Activated CD4-positive, alpha-beta T cell treated with anti-CD3 and anti-CD28 coated beads for 36 hours (primary cell): ENCODE results near the gene VPS13D. TPM values are rescaled to one million over a fixed set of nuclear protein-coding genes. Genes with fewer than 3 reads are reported as not detected.
A peak's percentile ranks its signal among the peaks of the same experiment; 100 is the strongest.

Experiments
- ATAC-seq: fragments of 200-7000 bp; cut with Tn5 transposase; one replicate; pipeline ENCODE4 v1.10.0; 2021; ENCODE audit warnings: mild to moderate bottlenecking, moderate library complexity
- CTCF ChIA-PET: fragments of 350-600 bp; sonication (Branson Sonifier 250); formaldehyde crosslinking; loops from one replicate; lab custom pipeline; 2021; ENCODE audit warnings: antibody characterized with exemption; lab: Charles Lee
- POLR2A ChIA-PET: fragments of 350-600 bp; sonication (Branson Sonifier 250); formaldehyde crosslinking; loops from one replicate; lab custom pipeline; 2021; ENCODE audit warnings: antibody characterized with exemption, inconsistent platforms; lab: Charles Lee
- DNase-seq: peaks from one replicate; pipeline ENCODE4 v3.0.0-alpha.2; 2020
- H3K27ac Mint-ChIP-seq: one replicate; pipeline ENCODE4 v1.8.0; 2021; ENCODE audit warnings: mixed read lengths
- H3K27me3 Mint-ChIP-seq: one replicate; pipeline ENCODE4 v1.8.0; 2021; ENCODE audit warnings: mixed read lengths
- H3K36me3 Mint-ChIP-seq: one replicate; pipeline ENCODE4 v1.8.0; 2021; ENCODE audit warnings: low read depth, mixed read lengths
- H3K4me1 Mint-ChIP-seq: one replicate; pipeline ENCODE4 v1.8.0; 2021; ENCODE audit warnings: mixed read lengths
- H3K4me3 Mint-ChIP-seq: one replicate; pipeline ENCODE4 v1.8.0; 2021; ENCODE audit warnings: mild to moderate bottlenecking, moderate library complexity, mixed read lengths
- H3K9me3 Mint-ChIP-seq: one replicate; pipeline ENCODE4 v1.8.0; 2021; ENCODE audit warnings: low read depth, mixed read lengths
- intact Hi-C, 2 experiments: fragments of 100-400 bp; cut with DNase I in 1 of 2; cut with micrococcal nuclease in 1 of 2; formaldehyde crosslinking; loops; one replicate each; pipeline versions ENCODE4 v1.14.2 to v1.15.1; 2022 to 2024; cut with DNase I, micrococcal nuclease
- total RNA-seq, 2 experiments: library from RNA; stranded (reverse); gene quantifications; one replicate each; pipeline ENCODE4 v1.2.3, GENCODE V29; 2021

VPS13D gene
- total RNA-seq, 2 experiments from 2014 or later = 20.6 to 22.9 TPM

DNA sequence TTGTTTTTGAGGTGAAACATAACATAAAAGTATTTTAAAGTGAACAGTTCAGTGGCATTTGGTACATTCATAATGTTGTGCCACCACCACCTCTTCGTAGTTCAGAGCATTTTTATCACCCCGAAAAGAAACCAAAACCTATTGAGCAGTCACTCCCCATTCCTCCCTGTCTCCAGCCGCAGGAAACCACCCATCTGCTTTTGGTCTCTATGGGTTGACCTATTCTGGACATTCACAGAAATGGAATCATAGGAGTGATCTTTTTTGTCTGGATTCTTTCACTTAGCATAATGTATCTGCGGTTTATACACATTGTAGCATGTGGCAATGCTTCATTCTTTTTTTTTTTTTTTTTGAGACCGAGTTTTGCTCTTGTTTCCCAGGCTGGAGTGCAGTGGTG, 141.2 kb downstream of the VPS13D start:
- ChIA-PET CTCF (interaction anchor here (2.2 kb wide), 1 partner anchor 10 kb away, joined by 7 read pairs; no protein-coding TSS in a partner anchor), POLR2A (no interaction called here)
- intact Hi-C loops = no loop called here
- ATAC-seq (no peak), DNase-seq (no peak)
- H3K4me3 Mint-ChIP-seq = no peak overlapping the region
- H3K4me1 Mint-ChIP-seq = peaks cover 7% of the 10 kb centered on the region
- peaks cover 31% of the 10 kb centered on the region for H3K36me3 Mint-ChIP-seq
- H3K27me3 Mint-ChIP-seq = no peaks in the 10 kb centered on the region
- no peaks in the 10 kb centered on the region for H3K9me3 Mint-ChIP-seq
- no peak overlapping the region for H3K27ac Mint-ChIP-seq

DNA sequence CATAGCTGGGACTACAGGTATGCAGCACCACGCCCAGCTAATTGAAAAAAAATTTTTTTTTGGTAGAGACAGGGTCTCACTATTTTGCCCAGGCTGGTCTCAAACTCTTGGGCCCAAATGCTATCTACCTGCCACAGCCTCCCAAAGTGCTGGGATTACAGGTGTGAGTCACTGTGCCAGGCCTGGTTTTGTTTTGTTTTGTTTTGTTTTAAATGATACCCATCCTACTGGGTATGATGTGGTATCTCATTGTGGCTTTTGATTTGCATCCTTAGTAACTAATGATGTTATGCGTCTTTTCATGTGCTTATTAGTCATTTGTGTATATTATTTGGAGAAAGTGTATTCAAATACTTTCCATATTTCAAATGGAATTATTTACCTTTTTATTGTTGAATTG, 142.3 kb downstream of the VPS13D start:
- ChIA-PET POLR2A (no interaction called here), CTCF (interaction anchor here (0.7 kb wide), 1 partner anchor 83 kb away, joined by 4 read pairs; no protein-coding TSS in a partner anchor)
- ATAC-seq (peak; percentile 49), DNase-seq (peak; percentile 13)
- intact Hi-C loops = no loop called here
- peaks cover 7% of the 10 kb centered on the region for H3K4me1 Mint-ChIP-seq
- no peaks in the 10 kb centered on the region for H3K9me3 Mint-ChIP-seq
- H3K27me3 Mint-ChIP-seq = no peaks in the 10 kb centered on the region
- peaks cover 34% of the 10 kb centered on the region for H3K36me3 Mint-ChIP-seq
- H3K27ac Mint-ChIP-seq = no peak overlapping the region
- H3K4me3 Mint-ChIP-seq = no peak overlapping the region

DNA sequence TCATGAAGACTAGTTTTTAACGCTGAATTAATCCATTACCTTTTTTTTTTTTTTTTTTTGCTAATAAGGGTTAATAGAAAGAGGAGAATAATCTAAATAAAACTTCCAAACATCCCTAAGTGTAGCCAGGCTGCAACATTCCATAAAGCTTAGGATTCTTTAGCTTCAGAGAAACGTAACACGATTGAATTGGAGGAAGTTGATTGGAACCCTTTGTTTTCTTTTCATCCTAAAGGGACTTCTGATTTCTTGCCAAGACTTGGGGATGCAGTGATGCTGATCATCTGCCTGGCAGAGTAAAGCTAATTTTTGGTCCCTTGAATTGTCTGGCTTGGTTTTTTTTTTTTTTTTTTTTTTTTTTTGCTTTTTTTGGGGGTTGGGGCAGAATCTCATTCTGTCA, 142.9 kb downstream of the VPS13D start:
- Mint-ChIP-seq H3K4me1 (peaks cover 7% of the 10 kb centered on the region), H3K27me3 (no peaks in the 10 kb centered on the region)
- POLR2A ChIA-PET = no interaction called here

DNA sequence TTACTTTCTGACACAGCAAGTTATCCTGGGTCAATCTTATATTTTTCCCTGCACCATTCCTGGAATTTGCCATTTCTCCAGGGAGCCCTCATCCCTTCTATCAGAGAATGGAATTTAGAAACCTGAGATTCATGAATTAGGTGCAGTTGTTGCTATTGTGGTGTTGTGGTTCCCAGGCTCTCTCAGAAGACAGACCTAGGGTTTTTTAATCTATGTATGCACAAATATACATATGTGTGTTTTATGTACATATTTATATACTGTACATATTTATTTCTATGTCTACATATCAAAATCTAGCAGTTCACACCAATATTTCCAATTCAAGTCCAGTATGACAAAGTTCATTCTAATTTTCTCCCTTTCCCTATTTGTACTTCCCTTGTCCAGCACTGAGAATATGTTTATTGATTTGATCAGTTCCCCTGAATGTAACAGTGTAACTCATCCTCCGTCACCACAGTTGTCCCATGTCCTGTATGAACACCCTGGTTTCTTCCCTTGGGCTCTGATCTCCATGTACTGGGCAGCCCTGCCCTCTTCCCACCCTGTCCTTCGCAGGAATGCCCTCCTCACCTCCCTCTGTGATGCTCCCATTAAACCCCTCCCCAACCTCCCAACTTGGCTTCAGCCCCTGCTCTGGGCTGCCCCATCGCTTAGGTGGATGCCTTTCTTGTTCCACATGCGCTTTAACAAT, 145.5 kb downstream of the VPS13D start:
- POLR2A ChIA-PET = no interaction called here
- CTCF ChIA-PET = no interaction called here
- H3K9me3 Mint-ChIP-seq = no peaks in the 10 kb centered on the region
- H3K27ac Mint-ChIP-seq = no peak overlapping the region
- intact Hi-C loops = no loop called here
- peaks cover 7% of the 10 kb centered on the region for H3K4me1 Mint-ChIP-seq
- H3K27me3 Mint-ChIP-seq = no peaks in the 10 kb centered on the region
- no peak overlapping the region for H3K4me3 Mint-ChIP-seq
- ATAC-seq (no peak), DNase-seq (no peak)
- H3K36me3 Mint-ChIP-seq = peaks cover 36% of the 10 kb centered on the region

More for the DNA sequence above, 142.9 kb downstream of the VPS13D start:
- peaks cover 35% of the 10 kb centered on the region for H3K36me3 Mint-ChIP-seq
- H3K9me3 Mint-ChIP-seq = no peaks in the 10 kb centered on the region
- DNase-seq (no peak), ATAC-seq (no peak)
- no peak overlapping the region for H3K27ac Mint-ChIP-seq
- H3K4me3 Mint-ChIP-seq = no peak overlapping the region
- CTCF ChIA-PET = interaction anchor here (0.7 kb wide), 1 partner anchor 84 kb away, joined by 4 read pairs; no protein-coding TSS in a partner anchor
- intact Hi-C loops = no loop called here

DNA sequence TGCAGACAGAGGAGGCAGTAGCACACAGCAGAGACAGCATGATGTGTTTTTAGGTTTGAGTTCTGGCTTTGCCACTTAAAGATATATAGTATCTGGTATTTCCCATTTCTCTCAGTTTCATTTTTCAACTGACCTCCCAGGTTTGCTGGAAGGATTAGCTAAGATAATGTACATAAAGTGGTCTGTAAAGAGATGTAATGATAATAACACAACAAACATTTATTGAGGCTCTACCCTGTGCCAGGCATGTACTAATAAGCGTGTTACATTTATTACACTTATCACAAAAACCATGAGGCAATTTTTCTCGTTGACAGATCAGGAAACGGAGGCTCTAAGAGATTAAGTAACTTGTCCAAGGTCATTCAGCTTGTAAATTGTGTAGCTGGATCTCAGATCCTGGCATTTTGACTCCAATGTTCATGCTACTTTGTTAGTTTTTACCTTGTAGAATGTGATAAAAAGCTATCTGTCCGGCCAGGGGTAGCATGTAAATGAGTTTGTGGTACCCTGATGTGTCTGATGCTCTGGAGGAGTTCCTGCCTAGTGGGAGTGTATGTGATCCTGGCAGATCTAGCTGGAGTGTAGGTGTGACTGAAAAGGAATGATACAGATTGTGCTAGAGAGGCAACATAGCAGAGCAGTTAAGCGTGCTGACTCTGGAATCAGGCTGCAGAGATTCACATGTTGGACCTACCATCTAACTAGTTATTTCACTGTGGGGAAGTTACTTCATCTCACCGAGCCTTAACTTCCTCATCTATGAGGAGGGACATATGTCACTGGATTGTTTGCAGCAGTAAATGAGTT, 146.6 kb downstream of the VPS13D start:
- DNase-seq = no peak
- Mint-ChIP-seq H3K36me3 (peaks cover 32% of the 10 kb centered on the region), H3K27me3 (no peaks in the 10 kb centered on the region), H3K27ac (no peak overlapping the region), H3K9me3 (no peaks in the 10 kb centered on the region), H3K4me3 (no peak overlapping the region), H3K4me1 (peaks cover 6% of the 10 kb centered on the region)
- CTCF ChIA-PET = interaction anchor here (0.6 kb wide), 2 partner anchors 9 to 235 kb away, joined by 3 read pairs; no protein-coding TSS in a partner anchor
- intact Hi-C loops = no loop called here
- POLR2A ChIA-PET = no interaction called here
- ATAC-seq = no peak

DNA sequence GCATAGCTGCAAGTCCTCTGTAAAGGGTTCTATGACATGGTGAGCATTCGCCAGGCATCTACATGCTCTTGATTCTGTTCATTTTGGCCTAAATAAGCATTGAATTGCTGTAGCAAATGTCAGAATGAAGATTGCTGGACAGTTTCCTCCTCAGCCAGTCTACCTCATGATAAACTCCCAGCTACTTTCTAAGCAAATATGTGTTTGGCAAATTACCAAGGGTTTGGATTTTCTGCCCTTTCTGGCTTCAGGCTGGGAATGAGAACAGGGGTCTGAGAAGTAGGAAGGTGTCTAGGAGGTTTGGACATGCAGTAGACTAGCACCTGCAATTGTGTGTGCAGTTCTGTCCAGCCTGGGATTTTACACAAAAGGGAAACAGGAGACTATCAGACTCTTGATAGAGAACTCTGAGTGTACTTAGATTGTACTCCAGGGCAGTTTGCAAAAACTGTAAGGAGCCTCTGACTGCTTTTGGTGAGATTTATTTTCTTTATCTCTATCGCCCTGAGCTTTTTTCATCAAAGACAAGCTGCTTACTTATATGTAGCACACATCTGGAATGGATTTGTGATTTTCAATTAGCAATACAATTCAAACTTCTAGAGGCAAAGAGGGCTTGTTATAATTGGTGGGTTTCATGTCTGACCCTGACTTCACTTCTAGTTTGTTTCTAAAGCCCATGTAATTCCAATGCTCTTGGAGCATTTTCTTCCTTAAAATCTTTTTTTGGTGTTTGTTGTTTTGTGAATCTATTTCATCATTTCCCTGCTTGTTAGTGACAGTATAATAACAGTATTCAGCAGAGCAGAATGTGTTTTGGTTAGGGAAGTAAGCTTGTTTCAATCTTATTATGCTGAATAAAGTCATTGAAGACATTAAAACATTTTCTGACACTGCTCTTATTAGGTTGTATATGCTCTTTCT, 150.8 kb downstream of the VPS13D start:
- Mint-ChIP-seq H3K27me3 (no peaks in the 10 kb centered on the region), H3K9me3 (no peaks in the 10 kb centered on the region), H3K27ac (no peak overlapping the region), H3K36me3 (peaks cover 45% of the 10 kb centered on the region), H3K4me1 (peaks cover 30% of the 10 kb centered on the region), H3K4me3 (no peak overlapping the region)
- intact Hi-C loops = no loop called here
- ChIA-PET CTCF (interaction anchor here (0.6 to 2.0 kb wide), 3 partner anchors 11 to 272 kb away, joined by 3 to 7 read pairs (median 4); no protein-coding TSS in a partner anchor), POLR2A (no interaction called here)
- no peak for DNase-seq
- ATAC-seq = no peak

DNA sequence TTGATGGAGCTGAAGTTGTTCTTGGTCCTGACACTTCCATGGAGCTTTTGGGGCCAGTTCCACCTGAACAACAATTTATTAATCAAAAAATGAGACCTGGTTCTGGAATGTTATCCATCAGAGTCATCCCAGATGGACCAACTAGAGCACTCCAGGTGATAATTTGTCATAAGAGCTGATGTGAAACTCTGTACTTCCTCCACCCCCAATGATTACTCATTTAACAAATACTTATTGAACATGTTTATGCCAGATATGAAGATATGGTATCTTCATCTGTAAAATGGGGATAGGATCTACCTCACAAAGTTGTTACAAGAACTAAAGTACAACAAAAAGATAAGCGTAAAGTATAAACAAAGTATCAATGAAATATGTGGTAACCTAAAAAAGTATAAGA, 153.2 kb downstream of the VPS13D start:
- POLR2A ChIA-PET = no interaction called here
- H3K9me3 Mint-ChIP-seq = peaks cover 8% of the 10 kb centered on the region
- peaks cover 62% of the 10 kb centered on the region for H3K36me3 Mint-ChIP-seq
- CTCF ChIA-PET = interaction anchor here (1.0 to 2.1 kb wide), 2 partner anchors 25 to 258 kb away, joined by 3 to 4 read pairs; no protein-coding TSS in a partner anchor
- ATAC-seq (no peak), DNase-seq (no peak)
- no peak overlapping the region for H3K4me3 Mint-ChIP-seq
- H3K4me1 Mint-ChIP-seq = peaks cover 42% of the 10 kb centered on the region
- intact Hi-C loops = no loop called here
- no peaks in the 10 kb centered on the region for H3K27me3 Mint-ChIP-seq
- no peak overlapping the region for H3K27ac Mint-ChIP-seq

DNA sequence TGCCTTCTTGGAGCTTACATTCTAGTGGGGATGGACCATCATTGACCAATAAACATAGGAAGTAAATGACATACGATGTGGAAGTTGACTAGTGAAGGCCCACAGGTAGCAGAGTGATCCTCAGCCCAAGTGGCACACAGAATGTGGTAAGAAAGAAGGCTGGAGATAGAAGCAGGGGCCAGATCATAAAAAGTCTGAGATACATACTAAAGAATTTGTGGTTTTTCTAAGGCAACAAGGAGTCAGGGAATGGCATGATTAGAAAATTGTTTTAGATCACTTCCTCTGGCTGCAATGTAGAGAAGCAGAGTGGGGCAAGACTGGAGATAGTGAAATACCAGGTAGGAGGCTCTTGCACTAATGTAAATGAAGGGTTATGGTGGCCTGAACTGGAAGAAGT, 154.0 kb downstream of the VPS13D start:
- no peak for DNase-seq
- peaks cover 8% of the 10 kb centered on the region for H3K9me3 Mint-ChIP-seq
- ChIA-PET POLR2A (interaction anchor here (0.6 kb wide), 1 partner anchor 1201 kb away, joined by 3 read pairs; no protein-coding TSS in a partner anchor), CTCF (interaction anchor here (1.4 to 2.1 kb wide), 3 partner anchors 24 to 259 kb away, joined by 4 to 11 read pairs (median 4); partner anchors contain the start of gene DHRS3)
- no peaks in the 10 kb centered on the region for H3K27me3 Mint-ChIP-seq
- no peak for ATAC-seq
- H3K4me1 Mint-ChIP-seq = peaks cover 42% of the 10 kb centered on the region
- H3K4me3 Mint-ChIP-seq = no peak overlapping the region
- no peak overlapping the region for H3K27ac Mint-ChIP-seq
- intact Hi-C loops = loop anchor here in 1 of 2 experiments (2.0 kb wide), 1 partner anchor 51 kb away; no protein-coding TSS in a partner anchor
- H3K36me3 Mint-ChIP-seq = peaks cover 68% of the 10 kb centered on the region

DNA sequence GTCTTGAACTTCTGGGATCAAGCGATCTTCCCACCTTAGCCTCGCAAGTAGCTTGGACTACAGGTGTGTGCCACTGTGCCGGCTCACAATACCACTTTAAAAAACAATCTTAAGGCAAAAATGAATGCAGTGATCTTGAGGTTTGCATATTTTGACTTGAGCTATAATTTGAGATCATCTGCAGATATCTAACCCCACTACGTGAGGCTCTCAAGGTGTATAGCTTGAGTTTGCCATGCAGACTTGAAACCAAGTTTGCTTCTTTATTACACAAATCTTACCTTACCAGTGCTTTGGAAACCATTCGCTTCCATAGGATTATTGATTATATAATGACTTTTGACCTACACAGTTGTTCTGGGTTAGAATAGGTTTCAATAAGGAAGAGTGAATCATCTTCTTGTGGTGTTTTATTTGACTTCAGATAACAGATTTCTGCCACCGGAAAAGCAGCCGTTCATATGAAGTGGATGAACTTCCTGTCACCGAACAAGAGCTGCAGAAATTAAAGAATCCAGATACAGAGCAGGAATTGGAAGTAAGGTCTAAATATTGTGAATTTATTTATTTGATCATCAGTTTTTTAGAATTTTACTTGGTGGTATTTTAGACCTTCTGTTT, 155.1 kb downstream of the VPS13D start:
- intact Hi-C loops = loop anchor here in 1 of 2 experiments (2.0 kb wide), 1 partner anchor 50 kb away; no protein-coding TSS in a partner anchor
- ChIA-PET POLR2A (no interaction called here), CTCF (interaction anchor here (0.6 to 2.1 kb wide), 10 partner anchors 9 to 260 kb away, joined by 3 to 11 read pairs (median 4); partner anchors contain the start of gene DHRS3)
- peaks cover 66% of the 10 kb centered on the region for H3K36me3 Mint-ChIP-seq
- no peaks in the 10 kb centered on the region for H3K27me3 Mint-ChIP-seq
- H3K27ac Mint-ChIP-seq = no peak overlapping the region
- peaks cover 42% of the 10 kb centered on the region for H3K4me1 Mint-ChIP-seq
- peaks cover 8% of the 10 kb centered on the region for H3K9me3 Mint-ChIP-seq
- H3K4me3 Mint-ChIP-seq = no peak overlapping the region
- peak; percentile 35 for DNase-seq
- ATAC-seq = peak; percentile 75

DNA sequence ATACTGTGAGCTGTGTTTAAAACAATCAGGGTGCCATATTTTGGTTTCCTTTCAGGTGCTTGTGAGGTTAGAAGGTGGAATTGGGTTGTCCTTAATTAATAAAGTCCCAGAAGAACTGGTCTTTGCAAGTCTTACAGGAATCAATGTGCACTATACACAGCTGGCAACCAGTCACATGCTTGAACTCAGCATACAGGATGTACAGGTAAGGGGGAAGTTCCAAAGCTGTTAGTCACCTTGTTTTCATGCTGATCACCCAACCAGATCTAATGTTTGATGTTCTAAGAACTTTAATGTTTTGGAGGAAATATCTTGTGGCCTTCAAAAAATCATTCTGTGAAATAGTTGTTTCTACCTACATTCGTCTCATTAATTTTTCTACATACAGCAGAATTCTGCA, 156.3 kb downstream of the VPS13D start:
- Mint-ChIP-seq H3K36me3 (peaks cover 76% of the 10 kb centered on the region), H3K9me3 (peaks cover 8% of the 10 kb centered on the region), H3K4me3 (no peak overlapping the region), H3K4me1 (peaks cover 42% of the 10 kb centered on the region), H3K27me3 (no peaks in the 10 kb centered on the region), H3K27ac (peak overlapping the region; percentile 59)
- peak; percentile 25 for DNase-seq
- ChIA-PET POLR2A (interaction anchor here (0.6 kb wide), 1 partner anchor 174 kb away, joined by 3 read pairs; no protein-coding TSS in a partner anchor), CTCF (interaction anchor here (0.6 to 1.8 kb wide), 3 partner anchors 52 to 132 kb away, joined by 3 to 4 read pairs (median 4); no protein-coding TSS in a partner anchor)
- ATAC-seq = peak; percentile 84
- intact Hi-C loops = no loop called here
